ENCODE results near the gene VCAN.

- no peak for TF ChIP-seq POLR2A (IDR thresholded peaks at IDR 0.05; ENCODE audit: low read length)
- no peak for TF ChIP-seq GATA1 (IDR thresholded peaks at IDR 0.05; ENCODE audit: low read depth, low read length)
These were observed 56.9 kb downstream of the VCAN start for GRCh38 chr5:83528439-83528769.

Measured in erythroblast (primary cell).